Bronchial epithelial cell (primary cell): Measurements from ENCODE around the gene NEO1. TPM values are rescaled to one million over a fixed set of nuclear protein-coding genes. Genes with fewer than 3 reads are reported as not detected.

ENCODE experiments used
- DNase-seq: peaks from one replicate; pipeline ENCODE4 v3.0.0-alpha.2; 2010; ENCODE audit warnings: low read depth
- FAIRE-seq: peaks from 2 replicates; lab custom pipeline; 2011; peaks lifted over from hg19 to GRCh38; lab: Jason Lieb, UNC
- H3K27me3 ChIP-seq: 2 replicates; pipeline ENCODE4 v1.5.1; 2011; ENCODE audit warnings: low read length; ENCODE audit not compliant: control insufficient read depth, insufficient read depth
- H3K36me3 ChIP-seq: 2 replicates; pipeline ENCODE4 v1.5.1; 2011; ENCODE audit warnings: low read length; ENCODE audit not compliant: control insufficient read depth, insufficient read depth
- H3K4me3 ChIP-seq: 2 replicates; pipeline ENCODE4 v1.5.1; 2011; ENCODE audit warnings: mild to moderate bottlenecking, low read depth, low read length, control low read depth
- total RNA-seq: library from RNA; depleted of rRNA; stranded (reverse); fragments of >200 nt; gene quantifications from 2 replicates; pipeline ENCODE4 v1.2.1, GENCODE V29; 2014
- TF ChIP-seq, protein P1 (sequence below): IDR thresholded peaks from 2 replicates; pipeline ENCODE4 v1.5.1; 2011; ENCODE audit warnings: mild to moderate bottlenecking, moderate library complexity, low read length, control low read depth, inconsistent platforms; ENCODE audit not compliant: insufficient read depth, severe bottlenecking

The NEO1 gene
- total RNA-seq, 1 donor from 2014 or later, result 10.5 TPM

DNA sequence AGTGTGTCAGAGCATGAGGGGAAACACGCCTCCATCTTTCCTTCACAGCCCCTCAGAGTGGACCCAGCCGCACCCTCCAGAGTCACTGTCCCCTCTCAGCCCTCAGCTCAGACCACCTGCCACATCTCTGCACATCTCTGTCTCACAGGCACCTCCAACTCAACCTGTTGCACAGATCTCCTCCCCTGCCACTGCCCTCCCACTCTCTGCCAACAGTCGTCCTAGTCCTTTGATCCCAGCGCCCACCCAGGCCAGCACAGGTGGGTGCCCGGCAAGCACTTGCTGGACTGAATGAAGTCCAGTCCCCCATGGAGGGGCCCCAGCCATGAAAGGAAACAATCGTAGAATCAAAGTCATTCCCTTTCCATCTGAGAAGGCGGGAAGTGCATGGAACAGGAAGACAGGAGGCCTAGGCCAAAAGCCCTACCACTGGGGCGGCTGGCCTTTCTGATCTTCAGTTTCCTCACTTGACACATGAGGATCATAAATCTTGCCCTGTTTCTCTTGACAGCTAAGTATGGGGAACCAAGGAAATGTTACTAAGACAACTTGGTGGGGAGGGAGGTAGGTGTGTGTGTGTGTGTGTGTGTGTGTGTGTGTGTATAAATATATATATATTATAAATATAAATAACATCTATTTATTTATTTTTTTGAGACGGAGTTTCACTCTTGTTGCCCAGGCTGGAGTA, 288.4 kb downstream of the NEO1 start:
- H3K4me3 ChIP-seq, result no peak overlapping the region
- H3K36me3 ChIP-seq, result no peaks in the 10 kb centered on the region
- peaks cover 5% of the 10 kb centered on the region for H3K27me3 ChIP-seq
- TF ChIP-seq, protein P1, sequence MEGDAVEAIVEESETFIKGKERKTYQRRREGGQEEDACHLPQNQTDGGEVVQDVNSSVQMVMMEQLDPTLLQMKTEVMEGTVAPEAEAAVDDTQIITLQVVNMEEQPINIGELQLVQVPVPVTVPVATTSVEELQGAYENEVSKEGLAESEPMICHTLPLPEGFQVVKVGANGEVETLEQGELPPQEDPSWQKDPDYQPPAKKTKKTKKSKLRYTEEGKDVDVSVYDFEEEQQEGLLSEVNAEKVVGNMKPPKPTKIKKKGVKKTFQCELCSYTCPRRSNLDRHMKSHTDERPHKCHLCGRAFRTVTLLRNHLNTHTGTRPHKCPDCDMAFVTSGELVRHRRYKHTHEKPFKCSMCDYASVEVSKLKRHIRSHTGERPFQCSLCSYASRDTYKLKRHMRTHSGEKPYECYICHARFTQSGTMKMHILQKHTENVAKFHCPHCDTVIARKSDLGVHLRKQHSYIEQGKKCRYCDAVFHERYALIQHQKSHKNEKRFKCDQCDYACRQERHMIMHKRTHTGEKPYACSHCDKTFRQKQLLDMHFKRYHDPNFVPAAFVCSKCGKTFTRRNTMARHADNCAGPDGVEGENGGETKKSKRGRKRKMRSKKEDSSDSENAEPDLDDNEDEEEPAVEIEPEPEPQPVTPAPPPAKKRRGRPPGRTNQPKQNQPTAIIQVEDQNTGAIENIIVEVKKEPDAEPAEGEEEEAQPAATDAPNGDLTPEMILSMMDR, result no peak
- FAIRE-seq, result no peak
- DNase-seq, result no peak

DNA sequence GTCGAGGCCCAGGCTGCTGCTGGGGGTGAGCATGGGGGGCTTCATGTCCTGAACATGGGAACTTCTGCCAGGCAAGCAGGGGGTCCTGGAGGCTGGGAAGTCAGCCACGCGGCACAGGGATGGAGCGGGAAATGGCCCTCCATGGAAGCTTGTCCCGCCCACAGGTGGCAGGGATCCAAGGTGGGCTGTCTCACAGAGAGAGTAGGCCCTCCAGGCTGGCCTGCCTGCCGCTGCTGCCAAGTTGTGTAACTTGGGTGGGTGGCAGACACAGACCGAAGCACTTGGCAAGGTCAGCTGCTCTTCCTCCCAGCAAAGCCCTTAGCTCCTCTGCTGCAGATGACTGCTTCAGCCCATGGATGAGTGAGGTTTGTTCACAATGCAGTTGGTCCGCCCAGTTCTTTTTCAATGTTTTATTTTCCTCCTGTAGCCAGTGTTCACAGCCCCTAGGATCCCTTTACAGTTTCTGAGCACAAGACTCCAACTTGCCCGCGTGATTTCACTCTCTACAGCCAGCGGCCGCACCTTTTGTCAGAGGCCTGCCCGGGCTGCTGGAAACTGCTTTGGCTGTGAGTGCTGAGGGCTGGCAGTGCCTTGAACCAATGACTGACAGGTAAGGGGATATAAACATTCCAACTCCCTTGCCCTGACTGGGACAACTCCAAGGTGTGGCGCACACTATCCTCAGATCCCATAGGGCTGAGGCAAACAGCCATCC, 289.8 kb downstream of the NEO1 start:
- Histone ChIP-seq H3K36me3 (no peaks in the 10 kb centered on the region), H3K4me3 (no peak overlapping the region), H3K27me3 (peaks cover 5% of the 10 kb centered on the region)
- DNase-seq (no peak), FAIRE-seq (no peak)
- TF ChIP-seq, protein P1, result no peak

DNA sequence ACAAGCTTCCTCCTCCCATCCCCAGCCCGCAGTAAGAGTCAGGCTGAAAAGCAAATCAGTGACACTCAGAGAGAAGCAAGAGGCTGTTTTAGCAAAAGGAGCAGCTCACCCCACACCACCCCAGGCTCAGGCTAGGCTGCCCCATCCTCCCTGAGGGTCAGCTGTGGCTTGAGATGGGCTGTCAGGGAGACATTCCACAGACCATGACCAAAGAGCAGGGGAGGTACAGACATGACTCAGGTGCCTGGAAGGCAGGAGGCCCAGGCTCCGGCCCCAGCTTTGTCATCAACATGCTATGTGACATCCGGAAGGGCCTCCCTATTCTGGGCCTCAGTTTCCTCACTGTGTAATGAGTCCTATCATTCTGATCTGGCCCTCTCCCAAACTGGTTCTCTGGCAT, 291.8 kb downstream of the NEO1 start:
- DNase-seq, result no peak
- TF ChIP-seq, protein P1, result no peak
- FAIRE-seq, result no peak

DNA sequence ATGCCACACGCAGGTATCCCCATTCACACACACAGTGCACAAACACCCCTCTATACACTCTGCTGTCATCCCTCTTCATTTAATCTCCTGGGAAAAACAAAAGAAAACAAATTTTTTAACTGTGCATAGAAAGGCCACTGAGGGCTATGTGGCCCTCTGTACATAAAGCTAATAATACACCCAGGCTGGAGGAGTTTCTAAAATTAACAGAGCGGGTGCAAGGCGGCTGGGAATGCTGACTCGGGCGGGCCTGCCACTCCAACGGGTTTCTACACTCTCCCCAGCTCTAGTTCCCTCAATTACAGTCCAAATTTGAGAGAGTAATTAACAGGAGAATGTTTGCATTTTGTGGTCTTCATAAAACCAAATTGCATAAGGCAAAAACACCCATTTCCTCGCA, 293.4 kb downstream of the NEO1 start:
- no peak for DNase-seq

More for the DNA sequence above, 291.8 kb downstream of the NEO1 start:
- no peak overlapping the region for H3K4me3 ChIP-seq
- H3K27me3 ChIP-seq, result no peaks in the 10 kb centered on the region
- H3K36me3 ChIP-seq, result no peaks in the 10 kb centered on the region

DNA sequence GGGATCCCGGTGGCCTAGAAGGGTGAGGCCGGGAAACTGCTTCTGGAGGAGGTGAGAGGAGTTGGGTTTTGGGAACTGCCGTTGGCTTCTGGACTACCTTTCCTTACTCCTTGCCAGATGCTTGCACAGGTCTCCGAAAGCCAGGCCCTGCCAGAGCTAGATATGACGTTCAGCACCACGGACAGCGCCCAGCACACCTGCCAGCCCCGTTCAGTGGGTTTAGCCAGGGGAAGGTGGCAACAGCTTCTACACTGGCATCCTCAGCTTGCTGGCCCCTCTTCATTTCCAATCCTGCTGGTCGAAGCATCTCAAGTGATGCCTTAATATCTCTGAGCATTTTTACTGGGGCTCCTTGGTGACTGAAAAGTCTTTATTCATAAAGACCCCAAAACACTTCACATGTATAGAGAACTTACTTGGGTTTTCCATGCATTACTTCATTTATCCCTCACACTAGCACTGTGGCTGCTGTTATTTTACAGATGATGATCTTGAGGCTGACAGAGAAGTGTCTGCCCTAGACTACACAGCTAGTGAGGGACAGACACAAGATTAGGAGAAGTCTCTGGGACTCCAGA, 294.6 kb downstream of the NEO1 start:
- DNase-seq, result peak; percentile 36
- H3K36me3 ChIP-seq, result no peaks in the 10 kb centered on the region
- no peak overlapping the region for H3K4me3 ChIP-seq
- TF ChIP-seq, protein P1, result no peak
- H3K27me3 ChIP-seq, result no peaks in the 10 kb centered on the region
- FAIRE-seq, result no peak

More for the DNA sequence above, 293.4 kb downstream of the NEO1 start:
- no peak for FAIRE-seq
- Histone ChIP-seq H3K4me3 (no peak overlapping the region), H3K36me3 (no peaks in the 10 kb centered on the region), H3K27me3 (no peaks in the 10 kb centered on the region)
- TF ChIP-seq, protein P1, result no peak
